AG04450 (cell line): ENCODE results near the gene SIX5. TPM values are rescaled to one million over a fixed set of nuclear protein-coding genes. Genes with fewer than 3 reads are reported as not detected.

Experiments used
- CTCF ChIA-PET: fragments of 300-600, 350-600 bp; formaldehyde crosslinking; extraction: SDS; loops from one replicate; lab custom pipeline; 2022; ENCODE audit warnings: antibody characterized with exemption, inconsistent platforms; lab: Charles Lee
- POLR2A ChIA-PET: fragments of 350-600 bp; formaldehyde crosslinking; extraction: SDS; loops from one replicate; lab custom pipeline; 2021; ENCODE audit warnings: antibody characterized with exemption, inconsistent platforms; lab: Yijun Ruan, JAX
- DNase-seq: peaks from one replicate; pipeline ENCODE4 v3.0.0-alpha.2; 2011; ENCODE audit warnings: low read depth, low spot score
- H3K27ac ChIP-seq: one replicate; pipeline ENCODE4 v1.5.1; 2012; ENCODE audit warnings: low read depth, low read length, control low read depth
- H3K27me3 ChIP-seq: one replicate; pipeline ENCODE4 v1.6.0; 2012; ENCODE audit warnings: low read length; ENCODE audit not compliant: control insufficient read depth, insufficient read depth
- H3K4me3 ChIP-seq: 2 replicates; pipeline ENCODE4 v1.5.1; 2011; ENCODE audit warnings: mild to moderate bottlenecking, low read depth, low read length, control low read depth
- H3K9me3 ChIP-seq: 2 replicates; pipeline ENCODE4 v1.5.1; 2012; ENCODE audit warnings: low read length; ENCODE audit not compliant: control insufficient read depth, insufficient read depth
- polyA plus RNA-seq: library from polyadenylated mRNA; depleted of rRNA; stranded (reverse); fragments of >200 nt; gene quantifications from 2 replicates; pipeline ENCODE4 v1.2.3, GENCODE V29; 2011
- TF ChIP-seq, protein P1 (sequence below): IDR thresholded peaks from 2 replicates; pipeline ENCODE4 v1.5.1; 2011; ENCODE audit warnings: low read depth, low read length, control low read depth, inconsistent platforms

The SIX5 gene
- polyA plus RNA-seq, 1 experiment, result 4.4 TPM

DNA sequence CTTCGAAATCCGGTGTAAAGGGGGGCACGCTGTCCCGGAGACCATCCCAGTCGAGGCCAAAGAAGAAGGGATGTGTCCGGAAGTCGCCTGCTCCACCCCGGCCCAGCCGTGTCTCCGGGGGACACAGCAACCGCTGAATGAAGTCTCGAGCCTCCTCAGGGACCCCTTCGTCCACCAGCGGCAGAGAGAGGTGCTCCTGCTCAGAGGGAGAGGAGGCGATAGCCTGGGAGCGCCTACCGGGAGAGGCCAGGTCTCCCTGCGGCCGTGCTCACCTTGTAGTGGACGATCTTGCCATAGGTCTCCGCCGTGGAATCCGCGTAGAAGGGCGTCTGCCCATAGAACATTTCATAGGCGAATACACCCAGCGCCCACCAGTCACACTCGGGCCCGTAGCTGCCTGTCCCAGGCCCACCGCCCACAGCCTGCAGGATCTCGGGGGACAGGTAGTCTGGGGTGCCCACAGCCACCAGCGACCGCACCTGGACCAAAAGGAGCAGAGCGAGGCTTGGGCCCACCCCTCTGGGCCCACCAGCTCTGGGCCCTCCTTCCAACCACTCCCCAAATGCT lies 8.4 kb upstream of the SIX5 start:
- no peak for DNase-seq
- ChIA-PET POLR2A (interaction anchor here (0.6 to 0.7 kb wide), 2 partner anchors 22 to 47 kb away, joined by 3 to 5 read pairs; partner anchors contain the start of gene FBXO46), CTCF (interaction anchor here (0.9 kb wide), 1 partner anchor 21 kb away, joined by 3 read pairs; no protein-coding TSS in a partner anchor)
- H3K9me3 ChIP-seq, result no peaks in the 10 kb centered on the region; the same call in 1 of the 2 replicates
- no peaks in the 10 kb centered on the region for H3K27me3 ChIP-seq
- TF ChIP-seq, protein P1, sequence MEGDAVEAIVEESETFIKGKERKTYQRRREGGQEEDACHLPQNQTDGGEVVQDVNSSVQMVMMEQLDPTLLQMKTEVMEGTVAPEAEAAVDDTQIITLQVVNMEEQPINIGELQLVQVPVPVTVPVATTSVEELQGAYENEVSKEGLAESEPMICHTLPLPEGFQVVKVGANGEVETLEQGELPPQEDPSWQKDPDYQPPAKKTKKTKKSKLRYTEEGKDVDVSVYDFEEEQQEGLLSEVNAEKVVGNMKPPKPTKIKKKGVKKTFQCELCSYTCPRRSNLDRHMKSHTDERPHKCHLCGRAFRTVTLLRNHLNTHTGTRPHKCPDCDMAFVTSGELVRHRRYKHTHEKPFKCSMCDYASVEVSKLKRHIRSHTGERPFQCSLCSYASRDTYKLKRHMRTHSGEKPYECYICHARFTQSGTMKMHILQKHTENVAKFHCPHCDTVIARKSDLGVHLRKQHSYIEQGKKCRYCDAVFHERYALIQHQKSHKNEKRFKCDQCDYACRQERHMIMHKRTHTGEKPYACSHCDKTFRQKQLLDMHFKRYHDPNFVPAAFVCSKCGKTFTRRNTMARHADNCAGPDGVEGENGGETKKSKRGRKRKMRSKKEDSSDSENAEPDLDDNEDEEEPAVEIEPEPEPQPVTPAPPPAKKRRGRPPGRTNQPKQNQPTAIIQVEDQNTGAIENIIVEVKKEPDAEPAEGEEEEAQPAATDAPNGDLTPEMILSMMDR, result no peak
- H3K4me3 ChIP-seq, result no peak overlapping the region
- no peak overlapping the region for H3K27ac ChIP-seq

DNA sequence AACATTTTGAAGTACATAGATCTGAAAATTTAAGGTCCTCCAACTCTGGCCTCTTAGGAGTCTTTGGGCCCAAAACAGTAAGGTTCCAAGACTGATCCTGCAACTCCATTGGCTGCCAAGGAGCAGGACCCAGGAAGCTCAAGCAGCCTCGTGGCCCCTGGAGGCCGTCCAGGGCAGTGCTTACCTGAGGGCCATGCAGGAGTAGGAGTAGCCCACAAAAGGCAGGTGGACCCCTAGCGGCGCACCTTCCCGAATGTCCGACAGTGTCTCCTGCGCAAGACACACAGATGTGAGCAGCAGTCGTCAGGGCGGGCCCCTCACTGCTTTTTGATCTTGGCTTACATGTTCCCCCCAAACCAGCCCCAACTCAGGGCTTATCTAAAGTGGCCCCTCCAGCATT lies 5.7 kb upstream of the SIX5 start:
- H3K27ac ChIP-seq, result no peak overlapping the region
- POLR2A ChIA-PET, result no interaction called here

DNA sequence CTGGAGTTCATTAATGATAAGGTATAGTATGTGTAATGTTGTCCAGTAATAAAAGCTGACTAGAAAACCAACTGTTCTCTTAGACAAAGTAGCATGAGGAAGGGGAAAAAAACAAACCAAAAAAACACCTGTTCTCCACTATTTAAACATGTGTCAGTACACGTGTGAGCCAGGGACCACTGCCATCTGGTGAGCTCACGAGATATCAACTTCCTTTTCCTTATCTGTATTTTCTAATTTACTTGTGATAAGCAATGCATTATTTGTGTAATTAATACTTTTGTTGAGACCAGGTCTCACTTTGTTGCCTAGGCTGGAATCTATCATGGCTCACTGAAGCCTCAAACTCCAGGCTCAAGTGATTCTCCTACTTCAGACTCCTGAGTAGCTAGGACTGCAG lies 4.3 kb upstream of the SIX5 start:
- TF ChIP-seq, protein P1, result no peak
- ChIA-PET POLR2A (interaction anchor here (1.0 to 1.2 kb wide), 2 partner anchors 10 to 26 kb away, joined by 4 to 8 read pairs; no protein-coding TSS in a partner anchor), CTCF (interaction anchor here (1.1 kb wide), 1 partner anchor 26 kb away, joined by 3 read pairs; no protein-coding TSS in a partner anchor)
- Histone ChIP-seq H3K27me3 (no peaks in the 10 kb centered on the region), H3K27ac (no peak overlapping the region), H3K4me3 (no peak overlapping the region), H3K9me3 (no peaks in the 10 kb centered on the region; the same call in 1 of the 2 replicates)
- no peak for DNase-seq

More for the DNA sequence above, 5.7 kb upstream of the SIX5 start:
- CTCF ChIA-PET, result no interaction called here
- Histone ChIP-seq H3K4me3 (no peak overlapping the region), H3K9me3 (no peaks in the 10 kb centered on the region; the same call in 1 of the 2 replicates), H3K27me3 (no peaks in the 10 kb centered on the region)
- TF ChIP-seq, protein P1, result no peak
- no peak for DNase-seq

DNA sequence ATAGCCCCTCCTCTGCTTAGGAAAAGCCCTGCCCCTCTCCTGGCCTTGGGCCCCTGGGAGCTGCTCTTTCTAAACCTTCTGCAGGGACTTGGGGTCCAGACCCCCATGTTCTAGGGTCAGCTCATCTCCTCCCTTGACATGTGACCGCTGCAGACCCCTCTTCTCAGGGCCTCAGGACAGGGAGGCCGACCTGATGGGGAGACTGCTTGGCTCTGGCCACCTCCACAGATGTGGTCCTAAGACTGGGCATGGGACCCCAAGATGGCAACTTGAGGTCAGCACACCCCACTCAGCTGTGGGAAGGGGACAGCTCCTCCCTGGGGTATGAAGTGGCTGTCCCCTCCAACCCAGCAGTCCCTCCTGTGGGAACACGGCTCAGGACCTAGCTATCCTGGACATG lies 3.9 kb upstream of the SIX5 start:
- CTCF ChIA-PET, result interaction anchor here (1.1 kb wide), 1 partner anchor 26 kb away, joined by 3 read pairs; no protein-coding TSS in a partner anchor
- H3K9me3 ChIP-seq, result no peaks in the 10 kb centered on the region; the same call in 1 of the 2 replicates
- H3K27me3 ChIP-seq, result no peaks in the 10 kb centered on the region
- no peak for DNase-seq
- no peak overlapping the region for H3K4me3 ChIP-seq
- no peak overlapping the region for H3K27ac ChIP-seq
- POLR2A ChIA-PET, result interaction anchor here (1.0 to 1.2 kb wide), 2 partner anchors 10 to 26 kb away, joined by 4 to 8 read pairs; no protein-coding TSS in a partner anchor
- TF ChIP-seq, protein P1, result no peak
